ENCODE results near the gene C16orf95.

GRCh38 chr16:87336434-87337240, 19.4 kb upstream of the C16orf95 start:
- no peak for TF ChIP-seq CTCF (IDR thresholded peaks at IDR 0.05)
- no peak for TF ChIP-seq E2F6 (IDR thresholded peaks at IDR 0.05; ENCODE audit: borderline replicate concordance, low read depth)
- TF ChIP-seq REST (IDR thresholded peaks at IDR 0.05): no peak
- no peak for TF ChIP-seq BHLHE40 (IDR thresholded peaks at IDR 0.05; ENCODE audit: low read depth, low read length)
- no peak for TF ChIP-seq CEBPB (IDR thresholded peaks at IDR 0.05)
- no peak for TF ChIP-seq ELK1 (IDR thresholded peaks at IDR 0.05; ENCODE audit: low read depth, low read length)
- TF ChIP-seq MAX (IDR thresholded peaks at IDR 0.05): no peak
- no peak for TF ChIP-seq EP300 (IDR thresholded peaks at IDR 0.05)
- TF ChIP-seq FOSL2 (IDR thresholded peaks at IDR 0.05): no peak
- no peak for TF ChIP-seq FOSL2 (CRISPR knock-in tag; IDR thresholded peaks at IDR 0.05)
- TF ChIP-seq POLR2A (IDR thresholded peaks at IDR 0.05; ENCODE audit: low read length): no peak
- no peak for TF ChIP-seq JUNB (IDR thresholded peaks at IDR 0.05)
- TF ChIP-seq ATOH8 (CRISPR knock-in tag; IDR thresholded peaks at IDR 0.05; ENCODE audit: low read depth): no peak
- no peak for TF ChIP-seq MAFK (IDR thresholded peaks at IDR 0.05; ENCODE audit: partially characterized antibody)
- TF ChIP-seq HMGXB4 (CRISPR knock-in tag; IDR thresholded peaks at IDR 0.05; ENCODE audit: borderline replicate concordance): no peak

Data from A549 (cell line).